ENCODE data around the gene SSX2IP. TPM values are rescaled to one million over a fixed set of nuclear protein-coding genes. Genes with fewer than 3 reads are reported as not detected.

SSX2IP gene
- total and polyA plus RNA-seq, 9 of the 15 experiments (the other 6 are each of a cell fraction or from before 2014, with no cell fraction given): 20.6 to 96.7 (median 61.7) TPM

DNA sequence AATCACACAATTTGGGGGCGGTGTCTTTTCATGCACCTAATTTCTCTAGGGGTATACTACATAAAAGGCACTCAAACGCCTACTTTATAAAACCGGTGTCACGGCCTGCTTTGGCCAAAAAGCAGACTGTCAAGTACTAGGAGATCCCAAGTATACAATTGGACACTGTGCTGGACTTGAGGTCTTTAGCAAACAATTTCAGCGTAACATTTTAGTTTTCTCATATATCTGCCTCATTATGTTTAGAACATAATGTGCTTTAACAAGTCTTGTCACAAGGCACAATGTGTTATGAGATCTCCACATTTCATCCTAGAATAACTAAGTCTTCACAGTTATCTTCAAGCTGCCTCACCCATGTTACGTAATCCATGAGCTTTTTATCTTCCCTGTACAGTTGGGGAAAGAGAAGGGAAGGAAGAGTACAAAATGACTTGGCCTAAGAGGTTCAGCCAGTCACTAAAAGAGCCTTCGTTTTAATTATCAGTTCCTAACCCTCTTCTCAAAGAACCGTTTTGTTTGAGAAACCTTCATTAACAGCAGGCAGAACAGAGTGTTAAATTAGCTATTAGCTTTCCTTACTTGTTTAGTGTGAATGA, 1.7 kb downstream of the SSX2IP start (continued):
- TF ChIP-seq, protein P1, sequence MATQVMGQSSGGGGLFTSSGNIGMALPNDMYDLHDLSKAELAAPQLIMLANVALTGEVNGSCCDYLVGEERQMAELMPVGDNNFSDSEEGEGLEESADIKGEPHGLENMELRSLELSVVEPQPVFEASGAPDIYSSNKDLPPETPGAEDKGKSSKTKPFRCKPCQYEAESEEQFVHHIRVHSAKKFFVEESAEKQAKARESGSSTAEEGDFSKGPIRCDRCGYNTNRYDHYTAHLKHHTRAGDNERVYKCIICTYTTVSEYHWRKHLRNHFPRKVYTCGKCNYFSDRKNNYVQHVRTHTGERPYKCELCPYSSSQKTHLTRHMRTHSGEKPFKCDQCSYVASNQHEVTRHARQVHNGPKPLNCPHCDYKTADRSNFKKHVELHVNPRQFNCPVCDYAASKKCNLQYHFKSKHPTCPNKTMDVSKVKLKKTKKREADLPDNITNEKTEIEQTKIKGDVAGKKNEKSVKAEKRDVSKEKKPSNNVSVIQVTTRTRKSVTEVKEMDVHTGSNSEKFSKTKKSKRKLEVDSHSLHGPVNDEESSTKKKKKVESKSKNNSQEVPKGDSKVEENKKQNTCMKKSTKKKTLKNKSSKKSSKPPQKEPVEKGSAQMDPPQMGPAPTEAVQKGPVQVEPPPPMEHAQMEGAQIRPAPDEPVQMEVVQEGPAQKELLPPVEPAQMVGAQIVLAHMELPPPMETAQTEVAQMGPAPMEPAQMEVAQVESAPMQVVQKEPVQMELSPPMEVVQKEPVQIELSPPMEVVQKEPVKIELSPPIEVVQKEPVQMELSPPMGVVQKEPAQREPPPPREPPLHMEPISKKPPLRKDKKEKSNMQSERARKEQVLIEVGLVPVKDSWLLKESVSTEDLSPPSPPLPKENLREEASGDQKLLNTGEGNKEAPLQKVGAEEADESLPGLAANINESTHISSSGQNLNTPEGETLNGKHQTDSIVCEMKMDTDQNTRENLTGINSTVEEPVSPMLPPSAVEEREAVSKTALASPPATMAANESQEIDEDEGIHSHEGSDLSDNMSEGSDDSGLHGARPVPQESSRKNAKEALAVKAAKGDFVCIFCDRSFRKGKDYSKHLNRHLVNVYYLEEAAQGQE (IDR thresholded peaks at IDR 0.05; ENCODE audit: borderline replicate concordance): 0 out of 2 replicates have a peak, but pooled peaks have one; percentile 23
- TF ChIP-seq, protein P1 (CRISPR knock-in tag; IDR thresholded peaks at IDR 0.05; ENCODE audit: low read depth): no peak
- TF ChIP-seq ETV1 (tag; conservative IDR thresholded peaks at IDR 0.05; ENCODE audit: low read depth) (no peak), USF1 (CRISPR knock-in tag; IDR thresholded peaks at IDR 0.05) (no peak), ZNF175 (CRISPR knock-in tag; IDR thresholded peaks at IDR 0.05; ENCODE audit: low read depth) (peak; percentile 86), ZNF655 (CRISPR knock-in tag; IDR thresholded peaks at IDR 0.05) (no peak), PCBP1 (IDR thresholded peaks at IDR 0.05; ENCODE audit: low read depth, low read length, poor library complexity, severe bottlenecking) (no peak), SNRNP70 (optimal IDR thresholded peaks at IDR 0.05; ENCODE audit: low read depth, low read length) (no peak)
- TF ChIP-seq, protein P2, sequence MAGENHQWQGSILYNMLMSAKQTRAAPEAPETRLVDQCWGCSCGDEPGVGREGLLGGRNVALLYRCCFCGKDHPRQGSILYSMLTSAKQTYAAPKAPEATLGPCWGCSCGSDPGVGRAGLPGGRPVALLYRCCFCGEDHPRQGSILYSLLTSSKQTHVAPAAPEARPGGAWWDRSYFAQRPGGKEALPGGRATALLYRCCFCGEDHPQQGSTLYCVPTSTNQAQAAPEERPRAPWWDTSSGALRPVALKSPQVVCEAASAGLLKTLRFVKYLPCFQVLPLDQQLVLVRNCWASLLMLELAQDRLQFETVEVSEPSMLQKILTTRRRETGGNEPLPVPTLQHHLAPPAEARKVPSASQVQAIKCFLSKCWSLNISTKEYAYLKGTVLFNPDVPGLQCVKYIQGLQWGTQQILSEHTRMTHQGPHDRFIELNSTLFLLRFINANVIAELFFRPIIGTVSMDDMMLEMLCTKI (IDR thresholded peaks at IDR 0.05; ENCODE audit: partially characterized antibody): no peak
- TF ChIP-seq, protein P3, sequence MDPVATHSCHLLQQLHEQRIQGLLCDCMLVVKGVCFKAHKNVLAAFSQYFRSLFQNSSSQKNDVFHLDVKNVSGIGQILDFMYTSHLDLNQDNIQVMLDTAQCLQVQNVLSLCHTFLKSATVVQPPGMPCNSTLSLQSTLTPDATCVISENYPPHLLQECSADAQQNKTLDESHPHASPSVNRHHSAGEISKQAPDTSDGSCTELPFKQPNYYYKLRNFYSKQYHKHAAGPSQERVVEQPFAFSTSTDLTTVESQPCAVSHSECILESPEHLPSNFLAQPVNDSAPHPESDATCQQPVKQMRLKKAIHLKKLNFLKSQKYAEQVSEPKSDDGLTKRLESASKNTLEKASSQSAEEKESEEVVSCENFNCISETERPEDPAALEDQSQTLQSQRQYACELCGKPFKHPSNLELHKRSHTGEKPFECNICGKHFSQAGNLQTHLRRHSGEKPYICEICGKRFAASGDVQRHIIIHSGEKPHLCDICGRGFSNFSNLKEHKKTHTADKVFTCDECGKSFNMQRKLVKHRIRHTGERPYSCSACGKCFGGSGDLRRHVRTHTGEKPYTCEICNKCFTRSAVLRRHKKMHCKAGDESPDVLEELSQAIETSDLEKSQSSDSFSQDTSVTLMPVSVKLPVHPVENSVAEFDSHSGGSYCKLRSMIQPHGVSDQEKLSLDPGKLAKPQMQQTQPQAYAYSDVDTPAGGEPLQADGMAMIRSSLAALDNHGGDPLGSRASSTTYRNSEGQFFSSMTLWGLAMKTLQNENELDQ (CRISPR knock-in tag; IDR thresholded peaks at IDR 0.05; ENCODE audit: borderline replicate concordance): no peak

All from K562 (cell line).